ENCODE results near the gene PLCG1. TPM values are rescaled to one million over a fixed set of nuclear protein-coding genes. Genes with fewer than 3 reads are reported as not detected.
A peak's percentile ranks its signal among the peaks of the same experiment; 100 is the strongest.
"Not testable (repeated sequence)": the region's sequence is repeated elsewhere in the genome, so short reads cannot be mapped to it uniquely, and the experiment has no call there.

The PLCG1 gene
- total RNA-seq, 1 donor from 2014 or later, result 320 TPM

DNA sequence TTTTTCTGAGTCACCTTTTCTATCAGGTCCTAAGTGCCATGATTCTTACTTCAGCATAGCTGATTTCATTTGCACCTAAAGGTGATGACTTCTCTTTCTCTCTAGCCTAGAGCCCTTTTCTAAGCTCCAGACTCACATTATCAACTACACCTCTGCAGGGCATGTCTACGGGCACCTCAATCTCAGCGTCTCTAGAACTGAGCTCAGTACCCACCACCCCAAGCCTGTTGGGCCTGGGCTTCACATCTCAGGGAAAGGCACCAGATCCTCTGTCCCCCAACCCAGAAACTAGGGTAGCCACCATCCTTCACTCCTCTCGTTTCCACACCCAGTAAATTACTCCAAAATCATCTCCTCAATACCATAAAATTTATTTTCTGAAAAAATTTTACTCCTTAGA, 10.6 kb upstream of the PLCG1 start:
- no peaks in the 10 kb centered on the region for H3K27me3 Mint-ChIP-seq (ENCODE audit: low read depth)
- no peak overlapping the region for H3K4me3 Mint-ChIP-seq
- H3K36me3 Mint-ChIP-seq (ENCODE audit: low read depth), result peaks cover 45% of the 10 kb centered on the region
- DNase-seq (ENCODE audit: low read depth, low spot score), result no peak
- no peak overlapping the region for H3K27ac Mint-ChIP-seq (ENCODE audit: unreplicated experiment)
- TF ChIP-seq, protein P1, sequence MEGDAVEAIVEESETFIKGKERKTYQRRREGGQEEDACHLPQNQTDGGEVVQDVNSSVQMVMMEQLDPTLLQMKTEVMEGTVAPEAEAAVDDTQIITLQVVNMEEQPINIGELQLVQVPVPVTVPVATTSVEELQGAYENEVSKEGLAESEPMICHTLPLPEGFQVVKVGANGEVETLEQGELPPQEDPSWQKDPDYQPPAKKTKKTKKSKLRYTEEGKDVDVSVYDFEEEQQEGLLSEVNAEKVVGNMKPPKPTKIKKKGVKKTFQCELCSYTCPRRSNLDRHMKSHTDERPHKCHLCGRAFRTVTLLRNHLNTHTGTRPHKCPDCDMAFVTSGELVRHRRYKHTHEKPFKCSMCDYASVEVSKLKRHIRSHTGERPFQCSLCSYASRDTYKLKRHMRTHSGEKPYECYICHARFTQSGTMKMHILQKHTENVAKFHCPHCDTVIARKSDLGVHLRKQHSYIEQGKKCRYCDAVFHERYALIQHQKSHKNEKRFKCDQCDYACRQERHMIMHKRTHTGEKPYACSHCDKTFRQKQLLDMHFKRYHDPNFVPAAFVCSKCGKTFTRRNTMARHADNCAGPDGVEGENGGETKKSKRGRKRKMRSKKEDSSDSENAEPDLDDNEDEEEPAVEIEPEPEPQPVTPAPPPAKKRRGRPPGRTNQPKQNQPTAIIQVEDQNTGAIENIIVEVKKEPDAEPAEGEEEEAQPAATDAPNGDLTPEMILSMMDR (conservative IDR thresholded peaks at IDR 0.05), result no peak
- H3K4me1 Mint-ChIP-seq, result no peaks in the 10 kb centered on the region
- H3K9me3 Mint-ChIP-seq, result no peaks in the 10 kb centered on the region

DNA sequence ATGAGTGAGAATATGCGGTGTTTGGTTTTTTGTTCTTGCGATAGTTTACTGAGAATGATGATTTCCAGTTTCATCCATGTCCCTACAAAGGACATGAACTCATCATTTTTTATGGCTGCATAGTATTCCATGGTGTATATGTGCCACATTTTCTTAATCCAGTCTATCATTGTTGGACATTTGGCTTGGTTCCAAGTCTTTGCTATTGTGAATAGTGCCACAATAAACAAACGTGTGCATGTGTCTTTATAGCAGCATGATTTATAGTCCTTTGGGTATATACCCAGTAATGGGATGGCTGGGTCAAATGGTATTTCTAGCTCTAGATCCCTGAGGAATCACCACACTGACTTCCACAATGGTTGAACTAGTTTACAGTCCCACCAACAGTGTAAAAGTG, 9.0 kb upstream of the PLCG1 start:
- not testable (repeated sequence) for H3K4me1 Mint-ChIP-seq; DNase-seq (ENCODE audit: low read depth, low spot score); H3K27me3 Mint-ChIP-seq (ENCODE audit: low read depth); H3K9me3 Mint-ChIP-seq; H3K4me3 Mint-ChIP-seq; H3K27ac Mint-ChIP-seq (ENCODE audit: unreplicated experiment)
- peaks cover 37% of the 10 kb centered on the region for H3K36me3 Mint-ChIP-seq (ENCODE audit: low read depth)

DNA sequence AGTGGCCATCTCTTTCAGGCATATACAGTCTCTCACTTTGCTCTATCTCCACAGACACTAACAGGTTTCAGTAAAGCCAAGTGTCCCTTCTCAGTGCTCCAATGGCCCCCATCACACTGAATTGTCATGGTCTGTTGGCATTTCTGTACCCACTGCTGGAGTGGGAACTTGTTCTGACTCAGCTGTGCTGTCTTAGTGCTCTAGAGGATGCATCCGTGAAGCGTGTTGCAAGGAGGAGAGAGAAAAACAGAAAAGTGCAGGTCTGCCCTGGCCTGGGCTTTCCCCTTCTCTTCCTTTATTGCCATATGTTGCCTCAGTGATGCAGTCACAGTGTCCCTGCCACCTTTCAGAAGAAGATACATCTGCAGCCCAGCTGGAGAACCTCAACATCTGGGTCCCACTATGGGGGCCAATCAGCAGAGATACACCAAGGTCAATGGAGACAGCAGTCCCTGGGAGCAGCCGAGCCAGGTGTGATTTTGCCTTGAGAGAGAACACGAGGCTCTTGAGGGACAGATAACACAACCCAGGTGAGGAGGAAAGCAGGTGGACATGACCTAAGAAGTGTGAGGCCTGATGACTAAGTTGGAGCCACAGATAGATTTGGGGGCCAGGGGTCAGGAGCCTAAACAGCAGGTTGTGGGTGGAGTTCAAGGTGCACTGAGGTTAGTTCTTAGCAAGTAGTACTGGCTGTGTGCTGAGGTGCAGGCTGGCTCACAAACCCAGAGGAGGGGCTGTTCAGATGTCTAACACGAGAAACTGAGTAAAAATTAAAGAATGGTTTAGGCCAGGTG, 5.6 kb upstream of the PLCG1 start:
- H3K27me3 Mint-ChIP-seq (ENCODE audit: low read depth), result peaks cover 3% of the 10 kb centered on the region
- H3K27ac Mint-ChIP-seq (ENCODE audit: unreplicated experiment), result no peak overlapping the region
- H3K36me3 Mint-ChIP-seq (ENCODE audit: low read depth), result peaks cover 16% of the 10 kb centered on the region
- peak overlapping the region; percentile 32 for H3K4me3 Mint-ChIP-seq
- no peak for DNase-seq (ENCODE audit: low read depth, low spot score)
- H3K4me1 Mint-ChIP-seq, result peaks cover 15% of the 10 kb centered on the region
- H3K9me3 Mint-ChIP-seq, result no peaks in the 10 kb centered on the region
- TF ChIP-seq, protein P1 (conservative IDR thresholded peaks at IDR 0.05), result no peak

- H3K27me3 Mint-ChIP-seq (ENCODE audit: low read depth); H3K9me3 Mint-ChIP-seq; DNase-seq (ENCODE audit: low read depth, low spot score); H3K27ac Mint-ChIP-seq (ENCODE audit: unreplicated experiment): not testable (repeated sequence)
- peak overlapping the region; percentile 68 for H3K4me3 Mint-ChIP-seq
- H3K4me1 Mint-ChIP-seq, result peaks cover 15% of the 10 kb centered on the region
- peaks cover 12% of the 10 kb centered on the region for H3K36me3 Mint-ChIP-seq (ENCODE audit: low read depth)
Measured at GRCh38 chr20:41132388-41132775, 5.0 kb upstream of the PLCG1 start.

DNA sequence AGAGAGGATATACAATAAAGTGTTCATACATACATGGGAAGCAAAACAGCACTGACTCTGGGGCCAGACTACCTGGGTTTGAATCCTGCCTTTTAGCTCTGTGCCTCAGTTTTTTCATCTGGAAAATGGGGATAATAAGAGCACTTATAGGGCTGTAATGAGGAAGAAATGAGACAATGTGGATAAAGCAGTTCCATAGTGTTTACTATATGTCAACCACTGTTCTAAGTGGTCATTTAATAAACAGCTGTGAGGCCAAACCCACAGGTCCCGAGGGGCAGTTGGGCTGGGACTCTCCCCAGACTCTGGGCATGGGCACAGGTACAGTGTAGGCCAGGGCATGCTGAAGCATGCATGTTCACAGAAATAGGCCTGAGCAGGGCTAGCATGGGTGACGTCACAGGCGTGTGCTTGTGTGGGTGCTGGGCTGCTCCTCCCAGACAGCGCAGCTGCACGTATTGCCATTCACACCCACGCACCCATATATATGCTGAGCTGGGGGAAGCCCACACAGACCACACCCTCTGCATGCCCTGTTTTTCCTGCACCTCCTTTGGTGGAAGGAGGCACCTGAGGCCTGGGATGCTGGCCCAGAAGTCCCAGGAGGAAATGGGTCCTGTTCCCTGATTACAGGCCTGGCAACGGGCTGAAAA, 3.5 kb upstream of the PLCG1 start:
- Mint-ChIP-seq H3K27ac (ENCODE audit: unreplicated experiment) (no peak overlapping the region), H3K27me3 (ENCODE audit: low read depth) (peaks cover 3% of the 10 kb centered on the region), H3K36me3 (ENCODE audit: low read depth) (peaks cover 5% of the 10 kb centered on the region), H3K9me3 (no peaks in the 10 kb centered on the region), H3K4me1 (peaks cover 18% of the 10 kb centered on the region), H3K4me3 (peak overlapping the region; percentile 11)
- TF ChIP-seq, protein P1 (conservative IDR thresholded peaks at IDR 0.05), result no peak
- no peak for DNase-seq (ENCODE audit: low read depth, low spot score)

DNA sequence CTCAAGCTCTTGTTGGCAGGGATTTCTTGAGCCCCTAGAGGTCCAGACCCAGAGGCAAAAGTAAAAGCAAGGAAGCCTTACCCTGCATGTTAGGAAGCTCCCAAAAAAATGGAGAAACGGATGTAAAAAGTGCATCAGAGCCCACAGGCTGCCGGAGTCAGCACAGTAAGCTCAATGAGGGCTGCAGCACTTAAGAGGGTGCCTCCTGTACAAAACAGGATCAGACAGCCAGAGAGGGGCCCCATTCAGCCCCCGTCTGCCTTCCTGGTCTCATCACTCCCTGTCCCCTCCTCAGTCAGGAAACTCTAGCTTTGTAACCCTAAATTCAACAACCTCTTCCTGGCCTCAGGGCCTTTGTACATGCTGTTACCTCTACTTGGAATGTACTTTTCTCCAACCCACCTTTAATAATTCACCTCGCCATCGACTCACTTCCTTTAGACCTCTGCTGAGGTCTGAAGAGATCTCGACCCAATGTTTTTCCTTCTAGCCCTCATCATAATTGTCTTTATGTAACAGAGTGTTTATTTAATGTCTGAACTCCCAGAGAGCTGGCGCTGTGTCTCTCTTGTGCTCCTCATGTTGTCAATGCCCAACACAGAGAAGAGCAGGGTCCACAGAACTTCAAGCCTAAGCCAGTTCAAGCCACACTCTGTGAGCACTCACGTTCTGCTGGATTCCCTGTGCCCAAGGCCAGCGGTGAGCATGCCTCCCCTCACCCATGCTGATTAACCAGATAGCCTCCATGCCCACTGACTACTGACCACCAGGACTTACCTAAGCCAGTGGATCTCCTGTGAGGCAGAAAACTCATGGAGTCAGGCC, 2.8 kb upstream of the PLCG1 start:
- H3K27me3 Mint-ChIP-seq (ENCODE audit: low read depth), result peaks cover 3% of the 10 kb centered on the region
- no peaks in the 10 kb centered on the region for H3K9me3 Mint-ChIP-seq
- peak overlapping the region; percentile 11 for H3K4me3 Mint-ChIP-seq
- H3K4me1 Mint-ChIP-seq, result peaks cover 26% of the 10 kb centered on the region
- H3K27ac Mint-ChIP-seq (ENCODE audit: unreplicated experiment), result no peak overlapping the region
- TF ChIP-seq, protein P1 (conservative IDR thresholded peaks at IDR 0.05), result no peak
- no peak for DNase-seq (ENCODE audit: low read depth, low spot score)
- H3K36me3 Mint-ChIP-seq (ENCODE audit: low read depth), result peaks cover 2% of the 10 kb centered on the region
